Activated CD8-positive, alpha-beta memory T cell treated with anti-CD3 and anti-CD28 coated beads for 1 hour (primary cell): Measurements from ENCODE around the gene ZNF628.

Experiments
- DNase-seq, 2 donors: peaks; one replicate each; pipeline ENCODE4 v3.0.0-alpha.2; 2020; ENCODE audit warnings: low read depth in 1 of 2; ENCODE audit errors: extremely low read depth in 1 of 2

Gene ZNF628

DNA sequence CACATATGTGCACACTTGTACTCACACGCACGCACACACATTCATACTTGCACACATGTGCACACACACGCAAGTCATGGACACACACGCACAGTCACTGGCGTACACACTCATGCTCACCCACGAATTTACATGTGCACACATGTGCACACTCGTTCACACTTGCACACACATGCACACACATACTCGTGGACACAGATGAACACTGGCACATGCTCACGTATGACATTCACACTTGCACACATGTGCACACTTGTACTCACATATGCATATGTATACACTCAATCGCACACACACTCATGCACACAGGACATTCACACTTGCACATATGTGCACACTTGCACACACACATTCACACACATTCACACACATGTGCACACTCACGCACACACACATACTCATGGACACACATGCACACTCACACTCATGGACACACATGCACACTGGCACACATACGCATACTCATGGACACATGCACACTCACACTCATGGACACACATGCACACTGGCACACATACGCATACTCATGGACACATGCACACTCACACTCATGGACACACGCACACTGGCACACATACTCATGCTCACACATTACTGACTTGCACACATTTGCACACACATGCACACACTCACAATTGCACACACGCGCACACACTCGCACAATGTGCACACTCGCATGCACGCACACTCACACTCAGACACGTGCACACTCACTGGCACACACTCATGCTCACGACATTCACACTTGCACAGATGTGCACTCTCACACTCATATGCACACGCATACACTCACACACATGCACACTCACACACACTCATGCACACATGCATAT lies 51.0 kb downstream of the ZNF628 start:
- DNase-seq: no peak

DNA sequence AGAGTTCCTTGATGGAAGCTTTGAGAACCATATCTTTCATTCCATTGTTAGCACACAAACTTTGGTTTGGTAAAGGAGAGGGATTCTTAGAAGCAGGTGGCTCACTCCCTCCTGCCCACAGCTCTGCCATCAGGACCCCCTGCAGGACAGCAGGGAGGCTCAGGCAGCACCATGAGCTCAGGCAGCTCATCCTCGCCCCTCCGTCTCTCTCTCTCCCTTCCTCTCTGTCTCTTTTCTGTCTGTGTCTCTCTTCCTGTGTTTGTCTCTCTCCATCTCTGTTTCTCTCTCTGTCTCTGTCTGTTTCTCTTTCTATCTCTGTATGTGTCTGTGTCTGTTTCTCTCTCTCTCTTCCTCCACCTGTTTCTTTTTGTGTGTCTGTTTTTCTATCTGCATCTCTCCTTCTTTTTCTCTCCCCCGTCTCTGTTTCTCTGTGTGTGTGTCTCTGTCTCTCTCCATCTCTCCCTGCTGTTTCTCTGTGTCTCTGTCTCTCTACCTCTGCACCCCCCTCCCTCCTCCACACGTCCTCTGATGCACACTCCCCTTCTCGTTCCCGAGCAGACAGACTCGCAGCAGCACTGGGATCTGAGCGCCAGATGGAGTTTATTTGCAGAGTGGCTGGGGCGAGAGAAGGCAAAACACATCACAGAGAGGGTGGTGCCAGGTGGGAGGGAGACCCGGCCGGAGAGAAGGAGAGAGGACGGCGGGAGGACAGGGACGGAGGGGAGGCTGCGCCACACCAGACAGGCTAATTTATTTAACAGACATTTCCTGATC lies 51.8 kb downstream of the ZNF628 start:
- DNase-seq: no peak

DNA sequence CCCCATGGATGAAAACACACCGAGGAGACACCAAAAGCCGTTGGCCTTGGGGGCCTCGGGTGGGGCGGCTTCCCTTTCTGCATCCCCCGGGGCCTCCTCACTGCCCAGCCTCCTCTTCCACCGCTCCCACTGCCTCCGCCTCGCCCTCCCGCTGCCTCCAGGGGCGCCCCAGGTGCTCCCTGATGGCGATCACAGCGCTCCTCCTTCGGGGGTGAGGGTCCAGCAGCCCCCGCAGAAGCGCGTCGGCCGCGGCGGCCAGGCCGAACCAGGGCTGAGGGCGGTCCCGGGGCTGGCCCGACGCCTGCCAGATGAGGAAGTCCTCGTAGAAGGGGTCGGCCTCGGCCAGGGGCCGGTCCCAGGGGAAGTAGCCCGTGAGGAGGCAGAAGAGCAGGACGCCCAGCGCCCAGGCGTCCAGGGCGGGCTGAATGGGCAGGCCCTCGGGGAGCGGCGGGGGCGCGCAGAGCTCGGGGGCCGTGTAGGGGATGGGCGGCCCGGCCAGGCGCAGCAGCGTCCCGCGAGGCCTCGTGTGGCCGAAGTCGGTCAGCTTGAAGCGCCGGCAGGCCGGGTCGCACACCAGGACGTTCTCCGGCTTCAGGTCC lies 53.3 kb downstream of the ZNF628 start:
- no peak for DNase-seq

DNA sequence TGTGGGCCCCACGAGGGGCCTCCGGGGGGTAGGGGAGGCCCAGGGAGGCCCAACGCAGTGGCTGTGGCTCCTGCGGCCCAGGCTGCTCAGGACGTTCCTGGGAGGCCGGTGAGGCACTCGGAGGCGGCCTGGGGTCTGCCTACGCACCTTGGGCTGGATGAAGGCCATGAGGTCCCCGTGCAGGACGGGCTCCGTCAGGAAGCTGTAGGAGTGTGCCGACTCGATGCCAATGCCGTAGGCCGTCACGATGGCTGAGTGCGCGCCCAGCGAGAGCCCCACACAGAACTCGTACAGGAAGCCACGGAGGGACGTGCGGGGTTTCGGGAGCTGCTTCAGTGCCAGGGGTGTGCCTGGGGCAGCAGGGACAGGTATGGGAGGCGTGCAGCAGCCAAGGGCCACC lies 54.6 kb downstream of the ZNF628 start:
- DNase-seq: no peak
